ENCODE measurements around the gene DENND6A.

DNA sequence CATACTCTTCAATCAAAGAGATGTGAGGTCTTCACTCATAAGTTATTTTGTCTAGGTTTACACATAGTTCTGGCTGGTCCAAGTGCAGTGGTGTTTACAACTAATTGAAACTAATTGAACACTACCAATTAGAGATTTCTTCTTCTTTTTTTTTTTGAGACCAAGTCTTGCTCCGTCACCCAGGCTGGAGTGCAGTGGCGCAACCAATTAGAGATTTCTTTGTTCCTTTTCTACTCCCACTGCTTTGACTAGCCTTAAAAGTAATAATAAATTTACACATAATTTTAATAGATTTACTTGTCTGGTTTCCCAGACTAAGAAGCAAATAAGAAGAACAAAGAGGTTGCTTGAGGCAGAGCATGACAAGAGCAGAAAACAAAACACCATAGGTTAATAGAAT, 6.7 kb upstream of the DENND6A start:
- TF ChIP-seq, protein P1, sequence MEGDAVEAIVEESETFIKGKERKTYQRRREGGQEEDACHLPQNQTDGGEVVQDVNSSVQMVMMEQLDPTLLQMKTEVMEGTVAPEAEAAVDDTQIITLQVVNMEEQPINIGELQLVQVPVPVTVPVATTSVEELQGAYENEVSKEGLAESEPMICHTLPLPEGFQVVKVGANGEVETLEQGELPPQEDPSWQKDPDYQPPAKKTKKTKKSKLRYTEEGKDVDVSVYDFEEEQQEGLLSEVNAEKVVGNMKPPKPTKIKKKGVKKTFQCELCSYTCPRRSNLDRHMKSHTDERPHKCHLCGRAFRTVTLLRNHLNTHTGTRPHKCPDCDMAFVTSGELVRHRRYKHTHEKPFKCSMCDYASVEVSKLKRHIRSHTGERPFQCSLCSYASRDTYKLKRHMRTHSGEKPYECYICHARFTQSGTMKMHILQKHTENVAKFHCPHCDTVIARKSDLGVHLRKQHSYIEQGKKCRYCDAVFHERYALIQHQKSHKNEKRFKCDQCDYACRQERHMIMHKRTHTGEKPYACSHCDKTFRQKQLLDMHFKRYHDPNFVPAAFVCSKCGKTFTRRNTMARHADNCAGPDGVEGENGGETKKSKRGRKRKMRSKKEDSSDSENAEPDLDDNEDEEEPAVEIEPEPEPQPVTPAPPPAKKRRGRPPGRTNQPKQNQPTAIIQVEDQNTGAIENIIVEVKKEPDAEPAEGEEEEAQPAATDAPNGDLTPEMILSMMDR (IDR thresholded peaks at IDR 0.05): no peak
- TF ChIP-seq POLR2A (IDR thresholded peaks at IDR 0.05): no peak

Data from testis (tissue), 2 donors.